Neural cell (in vitro differentiated cells): ENCODE data around the gene ZC3H7B. TPM values are rescaled to one million over a fixed set of nuclear protein-coding genes. Genes with fewer than 3 reads are reported as not detected.

Source experiments
- H2AFZ ChIP-seq: fragments of 200-600, 300-800 bp; sonication (generic), shearing (Covaris generic); 2 replicates; pipeline ENCODE4 v1.6.0; 2014; ENCODE audit warnings: low read depth, mild to moderate bottlenecking, antibody characterized with exemption, low read length, moderate library complexity
- H3F3A ChIP-seq: fragments of 200-600 bp; shearing (Covaris generic); 2 replicates; pipeline ENCODE4 v1.6.1; 2016; ENCODE audit warnings: mild to moderate bottlenecking, moderate library complexity, mixed read lengths, antibody characterized with exemption, low read length; ENCODE audit not compliant: insufficient read depth, poor library complexity, severe bottlenecking
- H3K27ac ChIP-seq: fragments of 200-600, 300-800 bp; sonication (generic), shearing (Covaris generic); 2 replicates; pipeline ENCODE4 v1.5.1; 2014; ENCODE audit warnings: mild to moderate bottlenecking, low read length, moderate library complexity
- H3K27me3 ChIP-seq: fragments of 300-800, 200-600 bp; sonication (generic), shearing (Covaris generic); 2 replicates; pipeline ENCODE4 v1.6.0; 2014; ENCODE audit warnings: mild to moderate bottlenecking, low read depth, low read length, moderate library complexity; ENCODE audit not compliant: insufficient read depth
- H3K36me3 ChIP-seq: fragments of 300-800, 200-600 bp; sonication (generic), shearing (Covaris generic); 2 replicates; pipeline ENCODE4 v1.5.1; 2014; ENCODE audit warnings: mild to moderate bottlenecking, antibody characterized with exemption, low read length, moderate library complexity; ENCODE audit not compliant: insufficient read depth
- H3K4me2 ChIP-seq: fragments of 300-800, 200-600 bp; sonication (generic), shearing (Covaris generic); 2 replicates; pipeline ENCODE4 v1.6.0; 2014; ENCODE audit warnings: mild to moderate bottlenecking, low read length
- H3K4me3 ChIP-seq: fragments of 300-800, 200-600 bp; sonication (generic), shearing (Covaris generic); 2 replicates; pipeline ENCODE4 v1.5.1; 2014; ENCODE audit warnings: mild to moderate bottlenecking, low read length, moderate library complexity
- H3K79me2 ChIP-seq: fragments of 200-600 bp; shearing (Covaris generic); replicated peaks from 2 replicates; pipeline ENCODE4 v1.6.0; 2014; ENCODE audit warnings: mild to moderate bottlenecking, low read length, moderate library complexity; ENCODE audit not compliant: insufficient read depth
- H3K9ac ChIP-seq: fragments of 300-800, 200-600 bp; sonication (generic), shearing (Covaris generic); 2 replicates; pipeline ENCODE4 v1.6.1; 2016; ENCODE audit warnings: mild to moderate bottlenecking, low read length, mixed read lengths
- H3K9me2 ChIP-seq: fragments of 200-600 bp; shearing (Covaris generic); 2 replicates; pipeline ENCODE4 v1.6.1; 2016; ENCODE audit warnings: mild to moderate bottlenecking, low read length, mixed read lengths; ENCODE audit not compliant: insufficient read depth
- H3K9me3 ChIP-seq: fragments of 200-600, 300-800 bp; sonication (generic), shearing (Covaris generic); 2 replicates; pipeline ENCODE4 v1.6.1; 2016; ENCODE audit warnings: mild to moderate bottlenecking, mixed run types, low read length, moderate library complexity, mixed read lengths
- H4K20me1 ChIP-seq: fragments of 200-600 bp; shearing (Covaris generic); 2 replicates; pipeline ENCODE4 v1.6.1; 2016; ENCODE audit warnings: mild to moderate bottlenecking, mixed run types; ENCODE audit not compliant: insufficient read depth
- EP300 ChIP-seq: fragments of 450-650 bp; conservative IDR thresholded peaks from 2 replicates; pipeline ENCODE4 v1.6.1; 2014; ENCODE audit warnings: antibody characterized with exemption, mild to moderate bottlenecking, moderate library complexity; ENCODE audit not compliant: poor library complexity, severe bottlenecking
- EZH2 ChIP-seq: fragments of 200-600, 300-800 bp; shearing (Covaris generic), sonication (generic); IDR thresholded peaks from 2 replicates; pipeline ENCODE4 v1.6.1; 2014; ENCODE audit warnings: antibody characterized with exemption, low read length, borderline replicate concordance, mild to moderate bottlenecking; ENCODE audit not compliant: insufficient read depth, poor library complexity, severe bottlenecking
- MXI1 ChIP-seq: fragments of 450-650 bp; conservative IDR thresholded peaks from 2 replicates; pipeline ENCODE4 v1.6.1; 2014; ENCODE audit warnings: antibody characterized with exemption, mild to moderate bottlenecking; ENCODE audit not compliant: poor library complexity, severe bottlenecking
- POLR2AphosphoS5 ChIP-seq: IDR thresholded peaks from 2 replicates; pipeline ENCODE4 v1.6.1; 2012
- RAD21 ChIP-seq: fragments of 450-650 bp; conservative IDR thresholded peaks from 2 replicates; pipeline ENCODE4 v1.6.1; 2014; ENCODE audit warnings: antibody characterized with exemption, mild to moderate bottlenecking, moderate library complexity
- REST ChIP-seq: IDR thresholded peaks from 2 replicates; pipeline ENCODE4 v1.6.1; 2012; ENCODE audit warnings: borderline replicate concordance
- SMC3 ChIP-seq: fragments of 450-650 bp; conservative IDR thresholded peaks from 2 replicates; pipeline ENCODE4 v1.6.1; 2014; ENCODE audit warnings: antibody characterized with exemption, mild to moderate bottlenecking, moderate library complexity; ENCODE audit not compliant: poor library complexity
- TAF1 ChIP-seq: IDR thresholded peaks from 2 replicates; pipeline ENCODE4 v1.6.1; 2012; ENCODE audit warnings: low read depth
- polyA plus RNA-seq: library from polyadenylated mRNA; depleted of rRNA; stranded (reverse); fragments of >200 nt; gene quantifications from 2 replicates; pipeline ENCODE4 v1.2.3, GENCODE V29; 2014
- TF ChIP-seq, protein P1 (sequence below): fragments of 450-650 bp; IDR thresholded peaks from 2 replicates; pipeline ENCODE4 v1.5.1; 2014; ENCODE audit warnings: antibody characterized with exemption, mild to moderate bottlenecking, moderate library complexity; ENCODE audit not compliant: poor library complexity, severe bottlenecking

Gene ZC3H7B
- polyA plus RNA-seq, 1 donor from 2014 or later = 34.6 TPM

DNA sequence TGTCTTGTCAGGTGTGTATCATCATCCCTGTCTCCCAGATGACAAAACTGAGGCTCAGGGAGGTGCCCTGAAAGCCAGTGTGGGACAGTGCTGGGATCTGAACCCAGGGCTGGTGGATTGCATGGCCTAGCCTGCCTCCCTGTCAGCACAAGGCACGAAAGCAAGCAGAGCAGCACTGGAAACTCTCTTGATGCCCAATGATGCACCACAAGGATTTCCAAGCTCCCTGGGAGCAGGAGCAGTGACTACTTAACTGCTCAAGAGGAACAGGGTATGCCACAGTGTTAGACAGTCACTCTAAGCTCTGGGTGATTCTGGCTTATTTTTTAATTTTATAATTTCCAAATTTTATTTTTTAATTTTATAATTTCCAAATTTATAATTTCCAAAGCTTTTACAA lies 9.0 kb downstream of the ZC3H7B start:
- no peaks in the 10 kb centered on the region for H3K27me3 ChIP-seq
- no peak overlapping the region for H2AFZ ChIP-seq
- TF ChIP-seq EP300 = no peak
- no peak for TF ChIP-seq RAD21
- no peak for TF ChIP-seq MXI1
- H3K4me3 ChIP-seq = no peak overlapping the region
- H3K79me2 ChIP-seq = peaks cover 18% of the 10 kb centered on the region
- no peaks in the 10 kb centered on the region for H4K20me1 ChIP-seq
- no peaks in the 10 kb centered on the region for H3K9me3 ChIP-seq
- no peak overlapping the region for H3K9ac ChIP-seq
- no peak overlapping the region for H3K27ac ChIP-seq
- no peaks in the 10 kb centered on the region for H3K9me2 ChIP-seq
- H3K4me2 ChIP-seq = no peak overlapping the region
- H3F3A ChIP-seq = no peaks in the 10 kb centered on the region
- no peaks in the 10 kb centered on the region for H3K36me3 ChIP-seq

DNA sequence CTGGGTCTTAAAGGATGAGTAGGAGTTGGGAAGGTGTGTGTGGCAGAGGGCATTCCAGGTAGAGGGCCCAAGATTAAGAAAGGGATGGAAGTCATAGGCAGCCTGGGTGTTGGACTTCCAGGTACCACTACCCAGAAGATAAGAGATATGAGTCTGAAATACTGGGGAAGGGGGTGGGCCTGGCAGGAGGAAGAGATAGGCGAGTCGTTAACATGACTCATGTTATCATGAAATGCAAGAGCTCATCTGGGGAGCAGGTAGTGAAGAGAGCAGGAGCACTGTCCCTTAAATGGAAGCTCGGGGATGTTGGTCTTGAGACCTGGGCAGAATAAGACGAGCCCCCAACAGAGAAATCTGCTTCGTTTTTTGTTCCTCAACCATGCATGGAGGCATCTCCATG lies 10.2 kb downstream of the ZC3H7B start:
- H3K4me3 ChIP-seq = no peak overlapping the region
- no peaks in the 10 kb centered on the region for H3K27me3 ChIP-seq
- H3K36me3 ChIP-seq = no peaks in the 10 kb centered on the region
- TF ChIP-seq, protein P1, sequence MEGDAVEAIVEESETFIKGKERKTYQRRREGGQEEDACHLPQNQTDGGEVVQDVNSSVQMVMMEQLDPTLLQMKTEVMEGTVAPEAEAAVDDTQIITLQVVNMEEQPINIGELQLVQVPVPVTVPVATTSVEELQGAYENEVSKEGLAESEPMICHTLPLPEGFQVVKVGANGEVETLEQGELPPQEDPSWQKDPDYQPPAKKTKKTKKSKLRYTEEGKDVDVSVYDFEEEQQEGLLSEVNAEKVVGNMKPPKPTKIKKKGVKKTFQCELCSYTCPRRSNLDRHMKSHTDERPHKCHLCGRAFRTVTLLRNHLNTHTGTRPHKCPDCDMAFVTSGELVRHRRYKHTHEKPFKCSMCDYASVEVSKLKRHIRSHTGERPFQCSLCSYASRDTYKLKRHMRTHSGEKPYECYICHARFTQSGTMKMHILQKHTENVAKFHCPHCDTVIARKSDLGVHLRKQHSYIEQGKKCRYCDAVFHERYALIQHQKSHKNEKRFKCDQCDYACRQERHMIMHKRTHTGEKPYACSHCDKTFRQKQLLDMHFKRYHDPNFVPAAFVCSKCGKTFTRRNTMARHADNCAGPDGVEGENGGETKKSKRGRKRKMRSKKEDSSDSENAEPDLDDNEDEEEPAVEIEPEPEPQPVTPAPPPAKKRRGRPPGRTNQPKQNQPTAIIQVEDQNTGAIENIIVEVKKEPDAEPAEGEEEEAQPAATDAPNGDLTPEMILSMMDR = no peak
- no peak for TF ChIP-seq TAF1
- TF ChIP-seq MXI1 = no peak
- TF ChIP-seq SMC3 = no peak
- TF ChIP-seq RAD21 = no peak
- no peak for TF ChIP-seq EZH2
- no peak for TF ChIP-seq EP300
- no peak for TF ChIP-seq POLR2AphosphoS5
- TF ChIP-seq REST = no peak
- peaks cover 9% of the 10 kb centered on the region for H3K79me2 ChIP-seq
- H3K9ac ChIP-seq = no peak overlapping the region
- no peaks in the 10 kb centered on the region for H3K9me3 ChIP-seq
- no peaks in the 10 kb centered on the region for H3F3A ChIP-seq
- H3K9me2 ChIP-seq = no peaks in the 10 kb centered on the region
- H4K20me1 ChIP-seq = no peaks in the 10 kb centered on the region
- H3K4me2 ChIP-seq = no peak overlapping the region
- H2AFZ ChIP-seq = no peak overlapping the region
- no peak overlapping the region for H3K27ac ChIP-seq

DNA sequence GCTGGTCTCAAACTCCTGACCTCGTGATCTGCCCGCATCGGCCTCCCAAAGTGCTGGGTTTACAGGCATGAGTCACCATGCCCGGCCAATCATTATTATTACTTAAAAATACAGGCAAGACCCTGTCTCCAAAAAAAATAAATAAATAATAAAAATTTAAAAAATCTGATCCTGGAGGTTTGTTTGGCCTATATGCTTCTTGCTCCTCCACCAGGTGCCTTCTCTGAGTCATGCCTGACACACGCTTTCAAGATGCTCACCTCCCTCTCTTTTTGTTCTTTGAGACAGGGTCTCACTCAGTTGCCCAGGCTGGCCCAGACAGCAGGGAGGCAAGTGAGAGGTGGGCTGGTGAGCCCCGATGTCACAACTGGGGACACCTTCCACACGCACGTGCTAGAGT lies 13.5 kb downstream of the ZC3H7B start:
- no peaks in the 10 kb centered on the region for H3K9me2 ChIP-seq
- H3K36me3 ChIP-seq = no peaks in the 10 kb centered on the region
- H3K9ac ChIP-seq = no peak overlapping the region
- H3F3A ChIP-seq = no peaks in the 10 kb centered on the region
- no peak overlapping the region for H2AFZ ChIP-seq
- TF ChIP-seq EZH2 (no peak), REST (no peak), SMC3 (no peak), RAD21 (no peak), MXI1 (no peak), POLR2AphosphoS5 (no peak), TAF1 (no peak), EP300 (no peak)
- TF ChIP-seq, protein P1 = no peak
- no peak overlapping the region for H3K27ac ChIP-seq
- H4K20me1 ChIP-seq = no peaks in the 10 kb centered on the region
- no peak overlapping the region for H3K4me3 ChIP-seq
- no peaks in the 10 kb centered on the region for H3K9me3 ChIP-seq
- no peaks in the 10 kb centered on the region for H3K27me3 ChIP-seq
- peaks cover 9% of the 10 kb centered on the region for H3K79me2 ChIP-seq
- no peak overlapping the region for H3K4me2 ChIP-seq
